ENCODE measurements around the gene EEF2KMT. TPM values are rescaled to one million over a fixed set of nuclear protein-coding genes. Genes with fewer than 3 reads are reported as not detected.
"Not testable (repeated sequence)": the region's sequence is repeated elsewhere in the genome, so short reads cannot be mapped to it uniquely, and the experiment has no call there.

Gene EEF2KMT
- total and polyA plus RNA-seq, 4 donors: 4.2 to 11.4 (median 7.3) TPM

- not testable (repeated sequence) for H3K27me3 ChIP-seq (ENCODE audit: control insufficient read depth in 4 of 4, insufficient read depth in 4 of 4, low read length in 3 of 4); H3K27ac ChIP-seq (ENCODE audit: low read depth in 1 of 2, low read length in 2 of 2); H3K4me1 ChIP-seq (ENCODE audit: control insufficient read depth in 4 of 4, insufficient read depth in 4 of 4, low read length in 3 of 4); H3K9me3 ChIP-seq (ENCODE audit: control insufficient read depth in 4 of 4, low read length in 3 of 4); H3K9ac ChIP-seq (ENCODE audit: low read depth in 1 of 2, low read length in 2 of 2); H3K4me3 ChIP-seq (ENCODE audit: low read depth in 1 of 3, low read length in 3 of 3); DNase-seq (ENCODE audit: low spot score)
- H3K36me3 ChIP-seq (ENCODE audit: control insufficient read depth in 4 of 4, insufficient read depth in 3 of 4, low read depth in 1 of 4, low read length in 3 of 4): peaks cover 3 to 10% (median 5%) of the 10 kb centered on the region in 4 donors
- WGBS: 93% methylated on average over 9 of the region's 9 CpGs
These were observed 7.0 kb downstream of the EEF2KMT start for GRCh38 chr16:5090592-5090991.

GRCh38 chr16:5089911-5090555, 7.6 kb downstream of the EEF2KMT start:
- peaks cover 3 to 12% (median 4%) of the 10 kb centered on the region in 4 donors for H3K36me3 ChIP-seq (ENCODE audit: control insufficient read depth in 4 of 4, insufficient read depth in 3 of 4, low read depth in 1 of 4, low read length in 3 of 4)
- not testable (repeated sequence) for H3K4me3 ChIP-seq (ENCODE audit: low read depth in 1 of 3, low read length in 3 of 3); DNase-seq (ENCODE audit: low spot score); H3K27ac ChIP-seq (ENCODE audit: low read depth in 1 of 2, low read length in 2 of 2); H3K9ac ChIP-seq (ENCODE audit: low read depth in 1 of 2, low read length in 2 of 2); H3K9me3 ChIP-seq (ENCODE audit: control insufficient read depth in 4 of 4, low read length in 3 of 4); H3K27me3 ChIP-seq (ENCODE audit: control insufficient read depth in 4 of 4, insufficient read depth in 4 of 4, low read length in 3 of 4); H3K4me1 ChIP-seq (ENCODE audit: control insufficient read depth in 4 of 4, insufficient read depth in 4 of 4, low read length in 3 of 4)
- 93% methylated on average over 26 of the region's 26 CpGs for WGBS

GRCh38 chr16:5088936-5089335, 8.7 kb downstream of the EEF2KMT start:
- WGBS: 94% methylated on average over 17 of the region's 17 CpGs
- not testable (repeated sequence) for H3K27ac ChIP-seq (ENCODE audit: low read depth in 1 of 2, low read length in 2 of 2); H3K9ac ChIP-seq (ENCODE audit: low read depth in 1 of 2, low read length in 2 of 2); H3K27me3 ChIP-seq (ENCODE audit: control insufficient read depth in 4 of 4, insufficient read depth in 4 of 4, low read length in 3 of 4); H3K9me3 ChIP-seq (ENCODE audit: control insufficient read depth in 4 of 4, low read length in 3 of 4); DNase-seq (ENCODE audit: low spot score); H3K4me1 ChIP-seq (ENCODE audit: control insufficient read depth in 4 of 4, insufficient read depth in 4 of 4, low read length in 3 of 4); H3K4me3 ChIP-seq (ENCODE audit: low read depth in 1 of 3, low read length in 3 of 3)
- H3K36me3 ChIP-seq (ENCODE audit: control insufficient read depth in 4 of 4, insufficient read depth in 3 of 4, low read depth in 1 of 4, low read length in 3 of 4): peaks cover 3 to 15% (median 4%) of the 10 kb centered on the region in 4 donors

GRCh38 chr16:5088086-5088790, 9.4 kb downstream of the EEF2KMT start:
- not testable (repeated sequence) for H3K9me3 ChIP-seq (ENCODE audit: control insufficient read depth in 4 of 4, low read length in 3 of 4); DNase-seq (ENCODE audit: low spot score); H3K9ac ChIP-seq (ENCODE audit: low read depth in 1 of 2, low read length in 2 of 2); H3K4me3 ChIP-seq (ENCODE audit: low read depth in 1 of 3, low read length in 3 of 3); H3K27me3 ChIP-seq (ENCODE audit: control insufficient read depth in 4 of 4, insufficient read depth in 4 of 4, low read length in 3 of 4); H3K4me1 ChIP-seq (ENCODE audit: control insufficient read depth in 4 of 4, insufficient read depth in 4 of 4, low read length in 3 of 4); H3K27ac ChIP-seq (ENCODE audit: low read depth in 1 of 2, low read length in 2 of 2)
- H3K36me3 ChIP-seq (ENCODE audit: control insufficient read depth in 4 of 4, insufficient read depth in 3 of 4, low read depth in 1 of 4, low read length in 3 of 4): peaks cover 3 to 15% (median 4%) of the 10 kb centered on the region in 4 donors
- 93% methylated on average over 18 of the region's 18 CpGs for WGBS

- peaks cover 3 to 21% (median 4%) of the 10 kb centered on the region in 4 donors for H3K36me3 ChIP-seq (ENCODE audit: control insufficient read depth in 4 of 4, insufficient read depth in 3 of 4, low read depth in 1 of 4, low read length in 3 of 4)
- not testable (repeated sequence) for H3K27ac ChIP-seq (ENCODE audit: low read depth in 1 of 2, low read length in 2 of 2); H3K9me3 ChIP-seq (ENCODE audit: control insufficient read depth in 4 of 4, low read length in 3 of 4); H3K4me1 ChIP-seq (ENCODE audit: control insufficient read depth in 4 of 4, insufficient read depth in 4 of 4, low read length in 3 of 4); H3K9ac ChIP-seq (ENCODE audit: low read depth in 1 of 2, low read length in 2 of 2); H3K27me3 ChIP-seq (ENCODE audit: control insufficient read depth in 4 of 4, insufficient read depth in 4 of 4, low read length in 3 of 4); DNase-seq (ENCODE audit: low spot score); H3K4me3 ChIP-seq (ENCODE audit: low read depth in 1 of 3, low read length in 3 of 3)
- 93% methylated on average over 11 of the region's 11 CpGs for WGBS
These were observed 11.9 kb downstream of the EEF2KMT start for GRCh38 chr16:5085716-5086115.

GRCh38 chr16:5084802-5085201, 12.8 kb downstream of the EEF2KMT start:
- not testable (repeated sequence) for H3K27ac ChIP-seq (ENCODE audit: low read depth in 1 of 2, low read length in 2 of 2)

More at GRCh38 chr16:5084802-5085201, 12.8 kb downstream of the EEF2KMT start:
- peak; percentile 47 for TF ChIP-seq CTCF (IDR thresholded peaks at IDR 0.05; ENCODE audit: low read depth, low read length, missing input control)
- peak; percentile 51 to 67 for TF ChIP-seq RAD21 (IDR thresholded peaks at IDR 0.05)
- H3K9me3 ChIP-seq (ENCODE audit: control insufficient read depth in 4 of 4, low read length in 3 of 4); H3K4me3 ChIP-seq (ENCODE audit: low read depth in 1 of 3, low read length in 3 of 3); H3K27me3 ChIP-seq (ENCODE audit: control insufficient read depth in 4 of 4, insufficient read depth in 4 of 4, low read length in 3 of 4); H3K9ac ChIP-seq (ENCODE audit: low read depth in 1 of 2, low read length in 2 of 2); H3K4me1 ChIP-seq (ENCODE audit: control insufficient read depth in 4 of 4, insufficient read depth in 4 of 4, low read length in 3 of 4): not testable (repeated sequence)
- DNase-seq (ENCODE audit: low spot score): peak; percentile 63
- 77% methylated on average over 10 of the region's 10 CpGs for WGBS
- H3K36me3 ChIP-seq (ENCODE audit: control insufficient read depth in 4 of 4, insufficient read depth in 3 of 4, low read depth in 1 of 4, low read length in 3 of 4): peaks cover 2 to 18% (median 4%) of the 10 kb centered on the region in 4 donors
